Neural progenitor cell (in vitro differentiated cells): ENCODE results near the gene WDR1. TPM values are rescaled to one million over a fixed set of nuclear protein-coding genes. Genes with fewer than 3 reads are reported as not detected.

Source experiments
- DNase-seq: peaks from one replicate; pipeline ENCODE4 v3.0.0-alpha.2; 2016; ENCODE audit warnings: low spot score
- H2AFZ ChIP-seq: fragments of 200-600 bp; sonication (generic); replicated peaks from 2 replicates; pipeline ENCODE4 v1.6.1; 2016; ENCODE audit warnings: antibody characterized with exemption
- H3F3A ChIP-seq: fragments of 200-600 bp; sonication (generic); 2 replicates; pipeline ENCODE4 v1.6.1; 2016; ENCODE audit warnings: antibody characterized with exemption, low read depth
- H3K27ac ChIP-seq: fragments of 200-600 bp; sonication (generic); 2 replicates; pipeline ENCODE4 v1.5.1; 2016; ENCODE audit warnings: mild to moderate bottlenecking
- H3K27me3 ChIP-seq: fragments of 200-600 bp; sonication (generic); 2 replicates; pipeline ENCODE4 v1.6.1; 2016; ENCODE audit warnings: mild to moderate bottlenecking, moderate library complexity
- H3K36me3 ChIP-seq: fragments of 200-600 bp; sonication (generic); 2 replicates; pipeline ENCODE4 v1.5.1; 2016
- H3K4me1 ChIP-seq: fragments of 200-600 bp; sonication (generic); 2 replicates; pipeline ENCODE4 v1.6.1; 2016; ENCODE audit warnings: mixed run types
- H3K4me2 ChIP-seq: fragments of 200-600 bp; sonication (generic); 2 replicates; pipeline ENCODE4 v1.6.1; 2016
- H3K4me3 ChIP-seq: fragments of 200-600 bp; sonication (generic); 2 replicates; pipeline ENCODE4 v1.5.1; 2016
- H3K79me2 ChIP-seq: fragments of 200-600 bp; sonication (generic); 2 replicates; pipeline ENCODE4 v1.6.1; 2016; ENCODE audit warnings: low read depth
- H3K9ac ChIP-seq: fragments of 200-600 bp; sonication (generic); 2 replicates; pipeline ENCODE4 v1.6.1; 2016
- H3K9me3 ChIP-seq: fragments of 200-600 bp; sonication (generic); 2 replicates; pipeline ENCODE4 v1.5.1; 2016; ENCODE audit warnings: low read depth
- H4K20me1 ChIP-seq: fragments of 200-600 bp; sonication (generic); 2 replicates; pipeline ENCODE4 v1.6.1; 2016; ENCODE audit warnings: low read depth
- H3K27ac Mint-ChIP-seq: 3 replicates; pipeline ENCODE4 v1.8.0; 2021; ENCODE audit warnings: mixed read lengths
- H3K27me3 Mint-ChIP-seq: 2 replicates; pipeline ENCODE4 v1.8.0; 2022; ENCODE audit warnings: low read depth, mild to moderate bottlenecking, inconsistent platforms, moderate library complexity, mixed read lengths; ENCODE audit not compliant: insufficient read depth
- H3K36me3 Mint-ChIP-seq: 3 replicates; pipeline ENCODE4 v1.8.0; 2021; ENCODE audit warnings: mixed read lengths
- H3K4me1 Mint-ChIP-seq: 3 replicates; pipeline ENCODE4 v1.8.0; 2021; ENCODE audit warnings: mixed read lengths
- H3K4me3 Mint-ChIP-seq: 3 replicates; pipeline ENCODE4 v1.8.0; 2021; ENCODE audit warnings: mild to moderate bottlenecking, moderate library complexity, mixed read lengths
- H3K9me3 Mint-ChIP-seq: 3 replicates; pipeline ENCODE4 v1.8.0; 2020; ENCODE audit warnings: mixed read lengths
- CTCF ChIP-seq: fragments of 200-600 bp; sonication (generic); IDR thresholded peaks from 2 replicates; pipeline ENCODE4 v1.5.1; 2017; ENCODE audit warnings: antibody characterized with exemption, mild to moderate bottlenecking
- EZH2 ChIP-seq: fragments of 200-600 bp; sonication (generic); IDR thresholded peaks from 2 replicates; pipeline ENCODE4 v1.6.1; 2017; ENCODE audit warnings: antibody characterized with exemption, mild to moderate bottlenecking, moderate library complexity
- EZH2phosphoT487 ChIP-seq: fragments of 200-600 bp; sonication (generic); IDR thresholded peaks from 2 replicates; pipeline ENCODE4 v1.6.1; 2017; ENCODE audit warnings: antibody characterized with exemption
- microRNA-seq: library from miRNA; unstranded; fragments of <30 nt; microRNA quantifications from one replicate; pipeline ENCODE4, GENCODE V29; 2016
- small RNA-seq: library from RNA; depleted of rRNA; stranded (forward); fragments of <200 nt; gene quantifications from one replicate; pipeline ENCODE3, GENCODE V24; 2015
- total RNA-seq: library from RNA; depleted of rRNA; stranded (reverse); fragments of >200 nt; gene quantifications from 2 replicates; pipeline ENCODE4 v1.2.3, GENCODE V29; 2015; ENCODE audit warnings: low replicate concordance

WDR1 gene
- total RNA-seq, 1 donor from 2014 or later: 83.1 TPM

DNA sequence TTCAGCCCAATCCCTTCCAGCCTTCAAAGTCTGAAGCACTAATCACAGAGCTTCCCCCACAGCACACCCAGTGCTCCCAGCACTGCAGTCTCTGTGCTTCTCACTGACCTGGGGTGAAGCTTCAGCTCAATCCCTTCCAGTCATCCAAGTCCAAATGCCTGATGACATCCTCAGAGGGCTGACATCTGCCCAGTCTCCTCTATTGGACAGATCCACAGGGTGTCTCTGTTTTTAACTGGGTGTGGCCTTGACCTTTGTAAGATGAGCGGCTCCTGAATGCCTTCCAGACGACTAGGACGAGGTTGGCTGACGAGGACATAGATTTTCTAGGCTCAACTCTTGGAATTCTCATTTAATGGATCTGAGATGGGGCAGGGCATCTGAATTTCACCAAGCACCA, 87.7 kb downstream of the WDR1 start:
- H4K20me1 ChIP-seq: no peaks in the 10 kb centered on the region
- peaks cover 13% of the 10 kb centered on the region for H3K4me1 ChIP-seq
- Mint-ChIP-seq H3K4me3 (no peak overlapping the region), H3K36me3 (no peaks in the 10 kb centered on the region), H3K27me3 (peaks cover 3% of the 10 kb centered on the region), H3K4me1 (peaks cover 38% of the 10 kb centered on the region), H3K27ac (no peak overlapping the region), H3K9me3 (no peaks in the 10 kb centered on the region)
- no peaks in the 10 kb centered on the region for H3F3A ChIP-seq
- no peak overlapping the region for H3K27ac ChIP-seq
- no peaks in the 10 kb centered on the region for H3K9me3 ChIP-seq
- DNase-seq: no peak
- H3K79me2 ChIP-seq: no peaks in the 10 kb centered on the region
- no peaks in the 10 kb centered on the region for H3K36me3 ChIP-seq
- H3K4me3 ChIP-seq: no peak overlapping the region
- no peak for TF ChIP-seq CTCF
- TF ChIP-seq EZH2phosphoT487: no peak
- no peak for TF ChIP-seq EZH2
- no peak overlapping the region for H2AFZ ChIP-seq
- no peak overlapping the region for H3K4me2 ChIP-seq
- peaks cover 6% of the 10 kb centered on the region for H3K27me3 ChIP-seq
- no peak overlapping the region for H3K9ac ChIP-seq

DNA sequence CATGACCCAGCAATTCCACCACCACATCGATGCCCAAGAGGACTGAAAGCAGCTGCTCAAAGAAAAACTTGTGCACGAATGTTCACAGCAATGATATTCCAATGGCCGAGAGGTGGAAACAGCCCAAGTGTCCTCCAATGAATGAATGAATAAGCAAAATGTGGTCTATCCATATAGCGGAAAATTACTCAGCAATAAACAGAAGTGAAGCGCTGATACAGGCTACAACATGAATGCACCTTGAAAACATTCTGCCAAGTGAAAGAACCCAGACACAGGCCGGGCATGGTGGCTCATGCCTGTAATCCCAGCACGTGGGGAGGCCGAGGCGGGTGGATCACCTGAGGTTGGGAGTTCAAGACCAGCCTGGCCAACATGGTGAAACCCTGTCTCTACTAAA, 90.1 kb downstream of the WDR1 start:
- H3K27me3 ChIP-seq: peaks cover 6% of the 10 kb centered on the region
- no peak for TF ChIP-seq EZH2
- no peak for TF ChIP-seq CTCF
- TF ChIP-seq EZH2phosphoT487: no peak
- no peaks in the 10 kb centered on the region for H3K9me3 ChIP-seq
- H2AFZ ChIP-seq: no peak overlapping the region
- H3K36me3 ChIP-seq: no peaks in the 10 kb centered on the region
- no peaks in the 10 kb centered on the region for H3F3A ChIP-seq
- Mint-ChIP-seq H3K27ac (no peak overlapping the region), H3K27me3 (peaks cover 6% of the 10 kb centered on the region), H3K4me1 (peaks cover 36% of the 10 kb centered on the region), H3K36me3 (no peaks in the 10 kb centered on the region), H3K4me3 (no peak overlapping the region), H3K9me3 (no peaks in the 10 kb centered on the region)
- peaks cover 13% of the 10 kb centered on the region for H3K4me1 ChIP-seq
- no peak overlapping the region for H3K27ac ChIP-seq
- no peak overlapping the region for H3K4me2 ChIP-seq
- no peak overlapping the region for H3K9ac ChIP-seq
- DNase-seq: no peak
- H3K79me2 ChIP-seq: no peaks in the 10 kb centered on the region
- no peaks in the 10 kb centered on the region for H4K20me1 ChIP-seq
- no peak overlapping the region for H3K4me3 ChIP-seq

GRCh38 chr4:10025230-10025806, 91.3 kb downstream of the WDR1 start:
- Histone ChIP-seq H3F3A (no peaks in the 10 kb centered on the region), H3K9me3 (no peaks in the 10 kb centered on the region), H4K20me1 (no peaks in the 10 kb centered on the region), H3K27me3 (peaks cover 8% of the 10 kb centered on the region), H3K79me2 (no peaks in the 10 kb centered on the region), H2AFZ (no peak overlapping the region), H3K4me3 (no peak overlapping the region), H3K9ac (no peak overlapping the region), H3K4me2 (no peak overlapping the region), H3K4me1 (peaks cover 7% of the 10 kb centered on the region), H3K27ac (no peak overlapping the region), H3K36me3 (no peaks in the 10 kb centered on the region)
- TF ChIP-seq CTCF (no peak), EZH2 (no peak), EZH2phosphoT487 (no peak)
- peaks cover 25% of the 10 kb centered on the region for H3K4me1 Mint-ChIP-seq
- H3K4me3 Mint-ChIP-seq: no peak overlapping the region
- no peaks in the 10 kb centered on the region for H3K9me3 Mint-ChIP-seq
- peaks cover 6% of the 10 kb centered on the region for H3K27me3 Mint-ChIP-seq
- peak overlapping the region; percentile 78 for H3K27ac Mint-ChIP-seq
- DNase-seq: no peak
- no peaks in the 10 kb centered on the region for H3K36me3 Mint-ChIP-seq

Small RNA genes lying within 50 kb of the gene (microRNA-seq; reads per million reads assigned to microRNA genes)
- gene MIR3138: not detected

Small RNA genes lying within 50 kb of the gene (small RNA-seq; reads per million reads assigned to genes)
- gene AC093664.1: not detected
- not detected for gene MIR3138
- gene RNA5SP155: not detected

Other genes with a start within 250 kb of the WDR1 start
- not detected in 2 replicates for gene SLC2A9, start 95.3 kb downstream of the WDR1 start, total RNA-seq